Left renal pelvis (tissue), 4 donors: ENCODE data around the gene DIAPH1. TPM values are rescaled to one million over a fixed set of nuclear protein-coding genes. Genes with fewer than 3 reads are reported as not detected.

ENCODE experiments used
- DNase-seq, 4 donors: peaks; one replicate each; pipeline ENCODE4 v3.0.0-alpha.2; 2013; ENCODE audit warnings: low read depth in 4 of 4, low spot score in 3 of 4
- polyA plus RNA-seq, 4 donors: library from polyadenylated mRNA; unstranded; fragments of 120-200 nt; gene quantifications; one replicate each; pipeline ENCODE4 v1.2.1, GENCODE V29; 2013; ENCODE audit not compliant: insufficient read length in 4 of 4

DIAPH1 gene
- polyA plus RNA-seq, 4 donors: 43.8 to 81.2 (median 61.9) TPM

GRCh38 chr5:141508798-141509611, 109.8 kb downstream of the DIAPH1 start:
- DNase-seq: no peak

GRCh38 chr5:141508440-141508797, 110.4 kb downstream of the DIAPH1 start:
- no peak for DNase-seq

DNA sequence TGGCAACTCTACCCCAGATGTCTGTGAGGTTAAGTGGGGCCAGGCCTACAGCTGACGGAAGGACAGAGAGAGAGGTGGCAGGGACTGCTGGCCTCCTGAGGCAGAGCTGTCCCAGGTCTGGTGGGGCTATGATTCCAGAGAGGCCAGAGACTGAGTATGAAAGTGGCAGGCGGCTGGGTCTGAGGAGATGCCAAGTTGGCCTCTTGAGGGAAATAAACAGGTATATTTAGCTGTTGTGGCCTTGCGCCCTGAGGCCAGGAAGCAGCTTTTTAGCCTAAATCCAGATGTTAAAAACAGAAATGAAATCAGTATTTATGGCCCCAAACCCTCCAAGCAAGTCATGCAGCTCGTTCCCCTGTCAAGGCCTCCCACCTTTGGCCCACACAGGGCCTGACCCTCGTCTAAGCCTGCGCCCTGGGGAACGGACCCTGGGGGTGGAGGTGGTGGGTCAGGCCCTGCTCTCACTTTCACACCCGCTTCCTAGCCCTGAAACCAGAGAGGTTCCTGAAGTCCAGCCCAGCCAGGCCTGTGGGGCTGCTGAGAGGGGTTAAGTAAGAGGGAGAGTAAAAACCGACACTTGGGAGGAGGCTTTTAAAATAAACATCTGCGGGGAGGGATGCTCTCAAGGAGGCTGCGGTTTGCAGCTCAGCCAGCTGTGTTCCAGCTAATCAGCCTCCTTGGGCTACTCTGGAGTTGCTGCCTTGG, 111.3 kb downstream of the DIAPH1 start:
- no peak for DNase-seq

- DNase-seq: no peak
These were observed 112.2 kb downstream of the DIAPH1 start for GRCh38 chr5:141506381-141507155.

- no peak for DNase-seq
These were observed 114.6 kb downstream of the DIAPH1 start for GRCh38 chr5:141504216-141504615.

DNA sequence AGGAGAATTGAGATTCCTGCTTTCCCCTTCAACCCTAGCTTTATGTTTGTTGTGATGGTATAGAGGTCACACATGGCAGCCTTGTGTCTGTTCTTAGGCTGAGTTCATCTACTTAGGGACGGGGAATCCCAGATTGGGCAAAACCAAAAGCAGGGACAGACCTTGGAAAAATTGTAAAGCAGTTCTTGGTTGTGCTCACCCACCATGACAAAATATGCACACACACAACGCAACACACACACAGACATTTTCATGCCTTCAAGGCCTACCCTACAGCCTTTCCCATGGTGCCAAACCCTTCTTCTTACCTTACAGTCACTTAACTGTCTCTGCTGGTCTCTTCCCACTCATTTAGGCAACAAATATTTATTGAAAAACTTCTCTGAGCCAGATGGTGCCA, 115.1 kb downstream of the DIAPH1 start:
- DNase-seq: no peak

DNA sequence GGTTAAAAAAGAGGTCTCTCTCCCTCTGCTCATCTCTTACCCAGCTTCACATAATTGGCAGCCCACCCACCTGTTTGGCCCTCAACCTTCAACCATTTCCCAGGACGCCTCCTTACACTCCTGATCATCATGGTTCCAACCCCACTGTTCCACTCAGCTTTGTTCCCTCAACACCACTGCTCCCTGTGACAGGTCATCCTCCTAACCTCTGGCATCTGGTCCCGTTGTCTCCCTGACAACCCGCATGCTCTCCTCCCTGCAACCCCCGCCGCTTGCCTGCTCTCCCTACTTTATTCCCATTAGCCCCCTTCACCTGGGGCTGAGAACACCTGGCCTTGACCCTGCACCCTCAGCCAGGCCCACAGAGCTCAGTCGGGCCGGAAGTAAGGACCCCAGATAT, 117.0 kb downstream of the DIAPH1 start:
- no peak for DNase-seq

GRCh38 chr5:141496038-141496437, 122.8 kb downstream of the DIAPH1 start:
- no peak for DNase-seq

- DNase-seq: no peak
These were observed 123.4 kb downstream of the DIAPH1 start for GRCh38 chr5:141495453-141495811.

- no peak for DNase-seq
These were observed 123.9 kb downstream of the DIAPH1 start for GRCh38 chr5:141494761-141495452.

- no peak for DNase-seq
These were observed 125.0 kb downstream of the DIAPH1 start for GRCh38 chr5:141493500-141494422.

DNA sequence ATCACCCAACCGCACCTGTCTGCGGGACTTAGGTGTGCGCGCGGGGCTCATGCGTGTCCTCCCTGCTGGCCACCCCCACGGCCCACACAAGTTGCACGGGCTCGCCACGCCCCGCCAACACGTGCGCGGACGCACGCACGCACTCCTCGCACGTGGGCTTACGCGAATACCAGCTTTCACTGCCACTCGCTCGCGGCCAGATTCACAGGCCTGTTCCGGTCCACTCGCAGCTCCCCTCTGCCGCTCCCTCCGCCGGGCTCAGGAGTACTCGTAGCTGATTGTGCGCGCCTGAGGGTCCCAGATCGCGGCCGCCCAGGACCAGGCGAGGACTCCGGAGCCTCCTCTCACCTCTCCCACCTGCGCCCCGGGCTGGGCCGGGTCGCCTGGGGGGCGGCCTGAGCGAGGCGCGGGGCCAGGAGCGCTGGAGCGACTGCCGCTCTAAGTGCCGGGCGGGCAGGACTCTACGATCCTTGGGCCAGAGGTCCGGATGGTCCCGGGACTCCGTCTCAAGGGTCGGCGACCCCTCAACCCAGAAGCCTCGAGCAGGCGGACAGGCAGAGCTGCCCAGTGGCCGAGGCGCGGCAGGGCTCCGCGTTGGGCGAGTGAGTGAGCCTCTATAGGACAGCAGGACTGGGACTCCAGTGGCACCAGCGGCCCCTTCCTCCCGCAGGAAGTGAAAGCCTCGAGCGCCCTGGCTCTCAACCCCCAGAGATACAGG, 126.5 kb downstream of the DIAPH1 start:
- DNase-seq: no peak

DNA sequence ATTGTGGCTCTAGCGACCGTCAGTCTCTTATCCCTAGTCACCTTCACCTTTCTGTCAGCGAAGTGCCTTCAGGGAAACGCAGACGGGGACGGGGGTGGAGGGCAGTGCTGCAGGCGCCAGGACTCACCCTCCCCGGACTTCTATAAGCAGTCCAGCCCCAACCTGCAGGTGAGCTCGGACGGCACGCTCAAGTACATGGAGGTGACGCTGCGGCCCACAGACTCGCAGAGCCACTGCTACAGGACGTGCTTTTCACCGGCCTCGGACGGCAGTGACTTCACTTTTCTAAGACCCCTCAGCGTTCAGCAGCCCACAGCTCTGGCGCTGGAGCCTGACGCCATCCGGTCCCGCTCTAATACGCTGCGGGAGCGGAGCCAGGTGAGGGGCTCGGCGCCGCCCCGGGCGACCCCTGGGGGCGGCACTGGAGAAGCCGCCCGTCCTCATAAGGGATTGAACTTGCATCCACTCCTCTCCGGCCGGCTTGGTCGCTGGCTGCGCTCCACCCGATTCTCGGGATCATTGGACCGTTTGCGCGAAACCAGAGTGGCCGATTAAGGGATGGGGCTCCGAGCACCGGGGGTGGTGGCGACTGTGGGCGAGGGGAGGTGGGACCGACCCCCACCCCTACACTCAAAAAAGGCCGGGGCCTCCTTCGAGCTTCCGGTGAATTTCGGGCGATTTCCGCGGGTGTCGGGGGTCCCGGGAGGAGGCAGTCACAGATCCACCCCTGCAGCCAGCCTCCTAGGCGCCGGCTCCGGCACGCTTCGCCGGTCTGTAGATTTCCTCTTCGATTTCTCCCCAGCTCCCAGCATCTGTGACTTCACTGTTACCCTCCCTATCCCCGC, 127.3 kb downstream of the DIAPH1 start:
- DNase-seq: no peak

GRCh38 chr5:141490771-141491170, 128.0 kb downstream of the DIAPH1 start:
- no peak for DNase-seq

- DNase-seq: no peak
These were observed 128.5 kb downstream of the DIAPH1 start for GRCh38 chr5:141490271-141490670.

- no peak for DNase-seq
These were observed 129.0 kb downstream of the DIAPH1 start for GRCh38 chr5:141489841-141490240.

DNA sequence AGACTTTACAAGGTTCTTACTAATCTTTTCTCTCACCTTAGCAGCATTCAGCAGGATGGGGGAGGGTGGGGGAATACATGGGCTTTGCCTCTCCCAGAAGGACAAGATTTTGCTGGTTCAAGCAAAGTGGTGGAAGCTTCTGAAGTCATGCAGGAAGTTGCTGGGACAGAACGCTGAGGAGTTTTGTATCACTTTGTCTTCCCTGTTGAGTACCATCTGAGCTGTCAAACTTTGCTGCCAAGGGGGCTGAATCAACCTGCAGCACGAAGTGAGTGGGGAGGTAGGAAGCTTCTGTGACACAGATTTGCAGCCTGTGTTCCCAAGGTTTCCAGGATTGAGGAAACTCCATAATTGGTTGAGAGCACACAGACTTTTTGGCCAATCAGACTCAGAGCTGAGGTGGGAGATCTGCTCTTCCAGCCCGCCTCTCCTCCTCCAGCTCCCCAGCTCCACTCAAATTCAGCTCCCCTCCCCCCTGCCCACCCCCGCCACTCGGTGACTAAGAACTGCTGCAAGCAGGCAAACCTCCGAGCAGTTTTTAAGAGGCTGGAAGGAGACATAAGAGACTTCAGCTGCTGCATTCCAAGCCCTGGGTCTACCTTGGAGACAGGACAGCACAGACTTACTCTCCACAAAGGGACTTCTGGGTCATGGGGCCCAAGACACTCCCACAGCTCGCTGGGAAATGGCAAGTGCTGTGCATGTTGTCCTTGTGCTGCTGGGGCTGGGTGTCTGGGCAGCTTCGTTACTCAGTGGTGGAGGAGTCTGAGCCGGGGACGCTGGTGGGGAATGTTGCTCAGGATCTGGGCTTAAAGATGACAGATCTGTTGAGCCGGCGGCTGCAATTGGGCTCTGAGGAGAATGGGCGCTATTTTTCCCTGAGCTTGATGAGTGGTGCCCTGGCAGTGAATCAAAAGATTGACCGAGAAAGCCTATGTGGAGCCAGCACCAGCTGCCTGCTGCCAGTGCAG, 129.9 kb downstream of the DIAPH1 start, which contains the start of gene PCDHGC5:
Gene PCDHGC5, plus strand, starts transcription at position 491 of the 971 bp plus-strand sequence. Its CDS starts 160 bp downstream, at position 651.
- no peak for DNase-seq
